Measurements from ENCODE around the gene RXRA.

RXRA gene

GRCh38 chr9:134313470-134313869, 12.8 kb upstream of the RXRA start:
- H3K4me3 ChIP-seq (ENCODE audit: low read depth, low read length): no peak overlapping the region
- DNase-seq: no peak
- no peak overlapping the region for H3K27ac ChIP-seq
- TF ChIP-seq CTCF (IDR thresholded peaks at IDR 0.05; ENCODE audit: low read depth, low read length): no peak
- H3K36me3 ChIP-seq: no peaks in the 10 kb centered on the region
- H3K9me3 ChIP-seq (ENCODE audit: severe bottlenecking): no peaks in the 10 kb centered on the region
- H3K27me3 ChIP-seq (ENCODE audit: insufficient read depth, low read depth, severe bottlenecking): no peaks in the 10 kb centered on the region

- DNase-seq: no peak
- Histone ChIP-seq H3K36me3 (no peaks in the 10 kb centered on the region), H3K4me3 (ENCODE audit: low read depth, low read length) (no peak overlapping the region), H3K9me3 (ENCODE audit: severe bottlenecking) (no peaks in the 10 kb centered on the region), H3K27ac (peak overlapping the region; percentile 81), H3K27me3 (ENCODE audit: insufficient read depth, low read depth, severe bottlenecking) (no peaks in the 10 kb centered on the region)
- TF ChIP-seq CTCF (IDR thresholded peaks at IDR 0.05; ENCODE audit: low read depth, low read length): no peak
Measured at GRCh38 chr9:134314039-134314949, 12.0 kb upstream of the RXRA start.

GRCh38 chr9:134314950-134315715, 11.1 kb upstream of the RXRA start:
- DNase-seq: peak; percentile 94
- peak overlapping the region; percentile 81 for H3K27ac ChIP-seq
- no peaks in the 10 kb centered on the region for H3K27me3 ChIP-seq (ENCODE audit: insufficient read depth, low read depth, severe bottlenecking)
- no peak overlapping the region for H3K4me3 ChIP-seq (ENCODE audit: low read depth, low read length)
- H3K36me3 ChIP-seq: no peaks in the 10 kb centered on the region
- no peak for TF ChIP-seq CTCF (IDR thresholded peaks at IDR 0.05; ENCODE audit: low read depth, low read length)
- no peaks in the 10 kb centered on the region for H3K9me3 ChIP-seq (ENCODE audit: severe bottlenecking)

- TF ChIP-seq CTCF (IDR thresholded peaks at IDR 0.05; ENCODE audit: low read depth, low read length): no peak
- no peak for DNase-seq
- Histone ChIP-seq H3K36me3 (no peaks in the 10 kb centered on the region), H3K27ac (peak overlapping the region; percentile 81), H3K4me3 (ENCODE audit: low read depth, low read length) (no peak overlapping the region), H3K9me3 (ENCODE audit: severe bottlenecking) (no peaks in the 10 kb centered on the region), H3K27me3 (ENCODE audit: insufficient read depth, low read depth, severe bottlenecking) (no peaks in the 10 kb centered on the region)
Measured at GRCh38 chr9:134315716-134316448, 10.4 kb upstream of the RXRA start.

- no peak for DNase-seq
- no peak for TF ChIP-seq CTCF (IDR thresholded peaks at IDR 0.05; ENCODE audit: low read depth, low read length)
- H3K4me3 ChIP-seq (ENCODE audit: low read depth, low read length): no peak overlapping the region
Measured at GRCh38 chr9:134316449-134317160, 9.7 kb upstream of the RXRA start.

More at GRCh38 chr9:134316449-134317160, 9.7 kb upstream of the RXRA start:
- no peaks in the 10 kb centered on the region for H3K27me3 ChIP-seq (ENCODE audit: insufficient read depth, low read depth, severe bottlenecking)
- H3K9me3 ChIP-seq (ENCODE audit: severe bottlenecking): no peaks in the 10 kb centered on the region
- 0 out of 2 replicates have a peak overlapping the region, but pooled peaks have one; percentile 4 for H3K27ac ChIP-seq
- no peaks in the 10 kb centered on the region for H3K36me3 ChIP-seq

All from WERI-Rb-1 (cell line).